GM13976 (cell line): ENCODE measurements around the gene CHST14.

Experiments used
- DNase-seq: peaks from one replicate; pipeline ENCODE4 v3.0.0; 2012; ENCODE audit warnings: low spot score
- in situ Hi-C: fragments of 300-500 bp; cut with MboI; formaldehyde crosslinking; loops from one replicate; pipeline ENCODE4 v1.12.0; 2022; ENCODE audit warnings: low sequenced_read_pairs, mixed read lengths, inconsistent platforms; ENCODE audit not compliant: unreplicated experiment
- TF ChIP-seq, protein P1 (sequence below): IDR thresholded peaks from 2 replicates; pipeline ENCODE4 v1.5.1; 2012; ENCODE audit warnings: borderline replicate concordance, mild to moderate bottlenecking; ENCODE audit not compliant: insufficient read depth; ENCODE audit errors: extremely low read depth, missing control alignments, control extremely low read depth

Gene CHST14

DNA sequence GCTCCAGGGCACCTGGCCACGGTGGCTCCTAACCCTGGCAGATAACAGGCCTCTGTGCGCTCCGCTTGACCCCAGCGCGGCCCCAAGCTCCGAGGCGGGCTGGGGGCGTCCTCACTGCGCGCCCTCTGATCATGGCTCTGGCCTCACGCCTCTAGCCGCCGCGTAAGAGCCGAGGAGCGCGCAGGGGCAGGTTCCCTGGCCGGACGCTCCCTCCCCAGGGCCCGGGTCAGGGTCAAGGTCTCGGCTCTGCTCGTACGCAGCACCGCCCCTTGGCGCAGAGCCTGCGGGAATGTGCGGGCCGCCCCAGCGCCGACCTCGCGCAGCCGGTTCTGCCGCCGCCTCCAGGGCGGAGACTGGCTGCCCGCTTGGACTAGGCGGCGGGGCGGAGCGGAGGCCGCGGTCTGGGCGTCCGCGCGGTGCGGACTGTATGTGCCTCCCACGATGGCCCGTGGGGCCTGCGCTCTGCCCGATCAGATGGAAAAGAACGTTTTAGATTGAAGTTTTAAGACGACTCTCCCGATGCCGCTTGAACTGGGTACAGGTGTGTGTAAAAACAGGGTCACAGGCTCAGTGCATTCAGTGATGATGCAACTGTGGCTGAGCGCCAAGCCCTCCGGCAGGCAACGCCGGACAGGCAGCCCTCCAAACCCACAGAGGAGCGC is 40.8 kb downstream of the CHST14 start:
- TF ChIP-seq, protein P1, sequence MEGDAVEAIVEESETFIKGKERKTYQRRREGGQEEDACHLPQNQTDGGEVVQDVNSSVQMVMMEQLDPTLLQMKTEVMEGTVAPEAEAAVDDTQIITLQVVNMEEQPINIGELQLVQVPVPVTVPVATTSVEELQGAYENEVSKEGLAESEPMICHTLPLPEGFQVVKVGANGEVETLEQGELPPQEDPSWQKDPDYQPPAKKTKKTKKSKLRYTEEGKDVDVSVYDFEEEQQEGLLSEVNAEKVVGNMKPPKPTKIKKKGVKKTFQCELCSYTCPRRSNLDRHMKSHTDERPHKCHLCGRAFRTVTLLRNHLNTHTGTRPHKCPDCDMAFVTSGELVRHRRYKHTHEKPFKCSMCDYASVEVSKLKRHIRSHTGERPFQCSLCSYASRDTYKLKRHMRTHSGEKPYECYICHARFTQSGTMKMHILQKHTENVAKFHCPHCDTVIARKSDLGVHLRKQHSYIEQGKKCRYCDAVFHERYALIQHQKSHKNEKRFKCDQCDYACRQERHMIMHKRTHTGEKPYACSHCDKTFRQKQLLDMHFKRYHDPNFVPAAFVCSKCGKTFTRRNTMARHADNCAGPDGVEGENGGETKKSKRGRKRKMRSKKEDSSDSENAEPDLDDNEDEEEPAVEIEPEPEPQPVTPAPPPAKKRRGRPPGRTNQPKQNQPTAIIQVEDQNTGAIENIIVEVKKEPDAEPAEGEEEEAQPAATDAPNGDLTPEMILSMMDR: no peak
- peak; percentile 76 for DNase-seq
- in situ Hi-C loops: no loop called here

DNA sequence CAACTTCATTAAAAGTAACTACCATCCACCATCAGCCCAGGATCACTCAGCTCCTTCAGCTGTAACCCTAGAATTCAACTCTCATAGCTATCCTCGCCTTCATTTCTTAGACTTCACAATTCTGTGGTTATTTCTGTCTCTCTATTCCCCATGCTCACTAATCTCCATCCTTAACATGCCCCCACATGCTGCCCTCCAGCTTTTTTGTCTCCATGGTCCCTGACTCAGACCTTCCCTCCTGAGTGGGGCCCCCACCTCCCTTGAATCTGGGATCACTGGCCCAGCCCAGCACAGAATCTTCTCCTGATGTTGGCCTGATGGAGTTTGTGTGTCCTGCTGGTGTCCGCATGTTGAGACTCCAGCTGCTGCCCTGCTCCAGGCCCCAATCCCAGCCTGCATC is 41.7 kb downstream of the CHST14 start:
- TF ChIP-seq, protein P1: no peak
- no peak for DNase-seq
- in situ Hi-C loops: no loop called here

DNA sequence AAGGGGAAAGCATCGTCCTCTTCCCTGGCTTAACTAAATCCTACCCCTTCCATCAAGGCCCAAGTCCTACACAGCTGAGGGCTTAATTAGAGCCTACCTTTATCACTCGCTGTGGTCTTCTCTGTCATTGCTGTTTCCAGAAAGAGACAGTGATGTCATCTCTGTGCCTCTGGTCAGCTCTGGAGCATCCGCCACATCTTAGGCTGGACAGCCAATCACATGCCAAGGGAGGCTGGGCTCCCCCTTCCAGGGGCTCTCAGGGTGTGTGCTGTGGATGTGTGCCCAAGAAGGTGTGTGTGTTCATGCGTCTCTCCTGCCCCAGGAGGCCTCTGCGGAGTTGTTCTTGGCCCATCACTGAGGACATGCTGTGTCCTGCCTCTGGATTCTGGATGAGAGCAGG is 42.8 kb downstream of the CHST14 start:
- in situ Hi-C loops: no loop called here
- TF ChIP-seq, protein P1: no peak
- no peak for DNase-seq

DNA sequence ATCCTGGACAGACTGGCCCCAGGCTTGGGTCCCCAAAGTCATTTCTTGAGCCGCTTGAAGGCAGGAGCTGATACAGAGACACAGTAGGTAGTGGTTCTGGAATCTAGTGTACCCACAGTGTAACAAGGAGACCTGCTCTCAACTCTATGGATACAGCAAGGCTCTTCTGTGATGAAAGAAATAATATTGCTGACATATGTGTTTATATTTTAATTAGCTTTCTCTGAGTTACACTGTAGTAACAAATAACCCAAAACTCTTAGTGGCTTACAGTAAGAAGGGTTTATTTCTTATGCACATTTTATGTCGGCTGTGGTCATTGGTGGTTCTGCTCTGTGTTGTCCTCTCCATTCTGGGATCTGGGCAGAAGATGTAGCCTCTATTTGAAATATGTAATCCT is 45.5 kb downstream of the CHST14 start:
- TF ChIP-seq, protein P1: no peak
- no peak for DNase-seq
- in situ Hi-C loops: no loop called here
